H1 (cell line): ENCODE measurements around the gene VGF. TPM values are rescaled to one million over a fixed set of nuclear protein-coding genes. Genes with fewer than 3 reads are reported as not detected.

Source experiments
- CTCF ChIA-PET: fragments of 300-600 bp; sonication (Branson Sonifier 250); formaldehyde crosslinking; loops from one replicate; lab custom pipeline; 2021; ENCODE audit not compliant: partially characterized antibody; lab: Charles Lee
- POLR2A ChIA-PET: fragments of 300-600 bp; sonication (Branson Sonifier 250); formaldehyde crosslinking; loops from one replicate; lab custom pipeline; 2021; ENCODE audit warnings: inconsistent platforms; ENCODE audit not compliant: partially characterized antibody; lab: Charles Lee
- DNase-seq, 2 experiments: peaks; one replicate each; pipeline versions ENCODE4 v3.0.0 to v3.0.0-alpha.2; 2010 to 2022; ENCODE audit warnings: low spot score in 2 of 2, low read depth in 1 of 2, mixed read lengths in 1 of 2
- FAIRE-seq: peaks from 2 replicates; lab custom pipeline; 2011; peaks lifted over from hg19 to GRCh38; lab: Jason Lieb, UNC
- H2AFZ ChIP-seq: 2 replicates; pipeline ENCODE4 v1.8.1; 2012; ENCODE audit warnings: low read length, inconsistent platforms
- H2AK5ac ChIP-seq: 2 replicates; pipeline ENCODE4 v1.6.1; 2013; ENCODE audit warnings: low read depth, low read length
- H2BK120ac ChIP-seq: replicated peaks from 2 replicates; pipeline ENCODE3; 2013; ENCODE audit warnings: low read depth, low read length, inconsistent platforms
- H2BK12ac ChIP-seq: 2 replicates; pipeline ENCODE4 v1.6.1; 2013; ENCODE audit warnings: low read depth, low read length
- H2BK15ac ChIP-seq: 2 replicates; pipeline ENCODE4 v1.6.1; 2013; ENCODE audit warnings: low read length
- H2BK20ac ChIP-seq: 2 replicates; pipeline ENCODE4 v1.6.1; 2013; ENCODE audit warnings: low read length
- H2BK5ac ChIP-seq: 2 replicates; pipeline ENCODE4 v1.6.1; 2013; ENCODE audit warnings: low read depth, low read length
- H3K14ac ChIP-seq: 2 replicates; pipeline ENCODE4 v1.6.1; 2013; ENCODE audit warnings: inconsistent platforms; ENCODE audit not compliant: insufficient read length
- H3K18ac ChIP-seq: 2 replicates; pipeline ENCODE4 v1.6.1; 2013; ENCODE audit warnings: low read length; ENCODE audit errors: extremely low read depth
- H3K23ac ChIP-seq: 2 replicates; pipeline ENCODE4 v1.6.1; 2013; ENCODE audit warnings: inconsistent platforms; ENCODE audit not compliant: insufficient read length
- H3K23me2 ChIP-seq: 2 replicates; pipeline ENCODE4 v1.6.1; 2013; ENCODE audit warnings: low read depth, low read length
- H3K27ac ChIP-seq: 2 replicates; pipeline ENCODE4 v1.6.1; 2011; ENCODE audit warnings: low read depth, low read length, inconsistent platforms
- H3K27me3 ChIP-seq, 4 experiments: replicated peaks in 1 of 4; 1 replicate in 1 of 4; 2 replicates in 3 of 4; pipeline versions ENCODE4 v1.6.1 to v1.8.1; 2011 to 2013; ENCODE audit warnings: low read length in 3 of 4, mild to moderate bottlenecking in 3 of 4, inconsistent platforms in 2 of 4, mixed read lengths in 2 of 4, moderate library complexity in 1 of 4; ENCODE audit not compliant: control insufficient read depth in 3 of 4, insufficient read depth in 3 of 4; ENCODE audit errors: extremely low read depth in 1 of 4
- H3K36me3 ChIP-seq, 4 experiments: 2 replicates each; pipeline versions ENCODE4 v1.6.1 to v1.8.1; 2011 to 2013; ENCODE audit warnings: mild to moderate bottlenecking in 4 of 4, low read length in 3 of 4, moderate library complexity in 2 of 4, control low read depth in 1 of 4, inconsistent platforms in 1 of 4; ENCODE audit not compliant: insufficient read depth in 4 of 4, control insufficient read depth in 2 of 4
- H3K4ac ChIP-seq: replicated peaks from 2 replicates; pipeline ENCODE3; 2013; ENCODE audit warnings: low read length, low read depth, mixed read lengths, inconsistent platforms; ENCODE audit not compliant: insufficient read length
- H3K4me1 ChIP-seq, 4 experiments: replicated peaks in 1 of 4; 1 replicate in 1 of 4; 2 replicates in 3 of 4; pipeline versions ENCODE4 v1.6.1 to v1.8.1; 2011 to 2013; ENCODE audit warnings: low read length in 3 of 4, inconsistent platforms in 2 of 4, mixed read lengths in 1 of 4; ENCODE audit not compliant: insufficient read depth in 4 of 4, control insufficient read depth in 3 of 4
- H3K4me2 ChIP-seq, 2 experiments: 2 replicates each; pipeline versions ENCODE4 v1.6.1 to v1.8.1; 2011 to 2013; ENCODE audit warnings: low read depth in 2 of 2, low read length in 2 of 2, control low read depth in 1 of 2, inconsistent platforms in 1 of 2, mild to moderate bottlenecking in 1 of 2; ENCODE audit not compliant: insufficient read depth in 1 of 2
- H3K4me3 ChIP-seq, 4 experiments: fragments of 200-600, 300-600 bp in 1 of 4; sonication (generic), shearing (Covaris generic), sonication (Bioruptor Twin) in 1 of 4; 2 replicates each; pipeline versions ENCODE4 v1.5.1 to v1.8.1; 2011 to 2016; ENCODE audit warnings: low read length in 4 of 4, low read depth in 3 of 4, control low read depth in 2 of 4, inconsistent platforms in 2 of 4, mild to moderate bottlenecking in 2 of 4, mixed read lengths in 1 of 4, moderate library complexity in 1 of 4; ENCODE audit not compliant: insufficient read depth in 2 of 4; ENCODE audit errors: extremely low read depth in 1 of 4
- H3K56ac ChIP-seq: replicated peaks from 2 replicates; pipeline ENCODE3; 2013; ENCODE audit warnings: low read depth, mild to moderate bottlenecking, mixed read lengths, low read length, inconsistent platforms; ENCODE audit not compliant: insufficient read length
- H3K79me1 ChIP-seq: 2 replicates; pipeline ENCODE4 v1.6.1; 2013; ENCODE audit warnings: low read depth, low read length, control low read depth
- H3K79me2 ChIP-seq, 2 experiments: 2 replicates each; pipeline versions ENCODE4 v1.6.1 to v1.8.1; 2012 to 2013; ENCODE audit warnings: low read length in 2 of 2, mild to moderate bottlenecking in 2 of 2, inconsistent platforms in 1 of 2; ENCODE audit not compliant: insufficient read depth in 2 of 2, control insufficient read depth in 1 of 2
- H3K9ac ChIP-seq, 4 experiments: replicated peaks in 1 of 4; 1 replicate in 1 of 4; 2 replicates in 3 of 4; pipeline versions ENCODE4 v1.6.1 to v1.8.1; 2011 to 2013; ENCODE audit warnings: low read depth in 3 of 4, low read length in 3 of 4, control low read depth in 2 of 4, mild to moderate bottlenecking in 2 of 4, moderate library complexity in 2 of 4, inconsistent platforms in 1 of 4; ENCODE audit errors: extremely low read depth in 1 of 4
- H3K9me3 ChIP-seq, 2 experiments: 2 replicates each; pipeline versions ENCODE4 v1.6.1 to v1.8.1; 2012 to 2013; ENCODE audit warnings: mild to moderate bottlenecking in 2 of 2, moderate library complexity in 2 of 2, control low read depth in 1 of 2, inconsistent platforms in 1 of 2, low read depth in 1 of 2, low read length in 1 of 2, mixed read lengths in 1 of 2; ENCODE audit not compliant: insufficient read depth in 2 of 2
- H4K20me1 ChIP-seq, 2 experiments: replicated peaks in 1 of 2; 2 replicates each; pipeline versions ENCODE3 to v1.8.1; 2011 to 2013; ENCODE audit warnings: inconsistent platforms in 2 of 2, low read length in 2 of 2, mild to moderate bottlenecking in 1 of 2; ENCODE audit not compliant: insufficient read depth in 2 of 2, control insufficient read depth in 1 of 2
- H4K5ac ChIP-seq: 2 replicates; pipeline ENCODE4 v1.6.1; 2013; ENCODE audit warnings: low read length, low read depth, mixed read lengths, inconsistent platforms; ENCODE audit not compliant: insufficient read length
- H4K8ac ChIP-seq: 2 replicates; pipeline ENCODE4 v1.8.0; 2013; ENCODE audit warnings: mild to moderate bottlenecking, moderate library complexity, low read length, inconsistent platforms; ENCODE audit not compliant: insufficient read depth; ENCODE audit errors: extremely low read depth
- H4K91ac ChIP-seq: replicated peaks from 2 replicates; pipeline ENCODE3; 2013; ENCODE audit warnings: low read length, mixed read lengths, inconsistent platforms; ENCODE audit not compliant: insufficient read length
- BCL11A ChIP-seq, 2 experiments: IDR thresholded peaks; one replicate each; pipeline ENCODE4 v1.6.1; 2011; ENCODE audit warnings: low read depth in 2 of 2, low read length in 2 of 2, mild to moderate bottlenecking in 2 of 2
- RNF2 ChIP-seq: fragments of 200-900, 300-1000 bp; sonication (generic); IDR thresholded peaks from 2 replicates; pipeline ENCODE4 v1.7.1; 2016; ENCODE audit warnings: borderline replicate concordance, low read depth, mild to moderate bottlenecking, antibody characterized with exemption, low read length; ENCODE audit not compliant: poor library complexity, severe bottlenecking; ENCODE audit errors: missing control alignments
- SIRT6 ChIP-seq: IDR thresholded peaks from one replicate; pipeline ENCODE4 v1.7.1; 2012; ENCODE audit warnings: low read length, inconsistent platforms
- SIX5 ChIP-seq: IDR thresholded peaks from 2 replicates; pipeline ENCODE4 v1.6.1; 2011; ENCODE audit warnings: mild to moderate bottlenecking, low read depth, low read length
- SP4 ChIP-seq: IDR thresholded peaks from 2 replicates; pipeline ENCODE4 v1.6.1; 2012; ENCODE audit warnings: low read length, inconsistent platforms
- SUZ12 ChIP-seq: fragments of 200-600 bp; sonication (generic); IDR thresholded peaks from 2 replicates; pipeline ENCODE4 v1.6.1; 2012; ENCODE audit warnings: mild to moderate bottlenecking, inconsistent platforms, low read length, moderate library complexity, mixed read lengths
- TAF1 ChIP-seq: IDR thresholded peaks from 2 replicates; pipeline ENCODE4 v1.6.1; 2011; ENCODE audit warnings: mild to moderate bottlenecking, low read depth, low read length
- WGBS, 2 experiments: shearing (Covaris generic) in 1 of 2; methylation state at CpG; one replicate each; pipeline versions ENCODE4 v1.1.6 to v1.1.7; 2013 to 2015; ENCODE audit warnings: low lambda C conversion rate in 2 of 2, mixed read lengths in 2 of 2, inconsistent platforms in 1 of 2, low coverage in 1 of 2, missing lambda C conversion rate in 1 of 2; ENCODE audit not compliant: insufficient replicate concordance in 2 of 2, insufficient coverage in 1 of 2, insufficient read length in 1 of 2; ENCODE audit errors: extremely low coverage in 1 of 2, missing lambda C conversion rate in 1 of 2; 5-methylcytosine and 5-hydroxymethylcytosine counted together
- polyA plus RNA-seq, 7 experiments: library from polyadenylated mRNA; depleted of rRNA in 3 of 7; stranded (reverse) in 5 of 7; unstranded in 2 of 7; fragments of >200 nt in 5 of 7; fragments of 200-250 nt in 2 of 7; gene quantifications; 1 replicate in 5 of 7; 2 replicates in 1 of 7; 4 replicates in 1 of 7; pipeline versions ENCODE4 v1.2.1 to v1.2.3, GENCODE V29; 2011 to 2013; ENCODE audit warnings: missing spikeins in 2 of 7, mixed read lengths in 2 of 7
- total RNA-seq: library from RNA; stranded (reverse); fragmentation: NEBNext Ultra II Directional; extraction: Animal tissue kit (Norgen Biotek cat#: 25700); gene quantifications from 2 replicates; pipeline ENCODE4 v1.2.1, GENCODE V29; 2021

The VGF gene
- total and polyA plus RNA-seq, 2 of the 8 experiments (the other 6 are each of a cell fraction or from before 2014, with no cell fraction given) = 1.6 to 7.0 TPM

- Histone ChIP-seq H3K27ac (no peak overlapping the region), H3K79me1 (no peaks in the 10 kb centered on the region), H3K14ac (no peak overlapping the region), H3K79me2 (no peaks in the 10 kb centered on the region), H2AFZ (no peak overlapping the region), H3K4me1 (peaks cover under 1 to 8% (median 5%) of the 10 kb centered on the region in 4 experiments; a peak in 6 of 7 replicates), H3K36me3 (no peaks in the 10 kb centered on the region; a peak in 1 of 8 replicates), H3K23ac (no peak overlapping the region), H2BK20ac (no peak overlapping the region), H4K8ac (no peak overlapping the region), H4K91ac (peak overlapping the region; percentile 27), H3K4ac (no peak overlapping the region), H4K20me1 (peaks cover 0 to 2% of the 10 kb centered on the region in 2 experiments), H3K27me3 (peaks cover 0 to 16% (median 7%) of the 10 kb centered on the region in 4 experiments; a peak in 5 of 7 replicates), H3K9me3 (no peaks in the 10 kb centered on the region), H2BK120ac (no peak overlapping the region), H2BK15ac (no peak overlapping the region), H3K18ac (no peak overlapping the region), H3K4me2 (no peak overlapping the region), H2AK5ac (no peak overlapping the region), H3K23me2 (peaks cover 8% of the 10 kb centered on the region; the same call in 1 of the 2 replicates), H4K5ac (no peak overlapping the region), H2BK5ac (no peak overlapping the region; the same call in 1 of the 2 replicates), H2BK12ac (no peak overlapping the region), H3K4me3 (no peak overlapping the region), H3K9ac (no peak overlapping the region), H3K56ac (no peak overlapping the region)
- no peak for DNase-seq
- CTCF ChIA-PET = interaction anchor here (0.6 to 1.8 kb wide), 5 partner anchors 14 to 231 kb away, joined by 3 to 6 read pairs (median 4); no protein-coding TSS in a partner anchor
- POLR2A ChIA-PET = interaction anchor here (0.6 to 2.4 kb wide), 6 partner anchors 9 to 225 kb away, joined by 3 to 8 read pairs (median 6); partner anchors contain the start of genes CLDN15 and PLOD3
- 90% methylated on average over 30 of the region's 32 CpGs; no CpG with 5 or more reads in 1 of the 2 experiments for WGBS, 2 experiments
- FAIRE-seq = no peak
- TF ChIP-seq SUZ12 (no peak), SP4 (no peak), SIX5 (no peak), SIRT6 (no peak), RNF2 (no peak), TAF1 (no peak), BCL11A (IDR thresholded peaks at IDR 0.05; ENCODE audit: low read depth in 2 of 2, low read length in 2 of 2) (no peak)
Measured at GRCh38 chr7:101205901-101206664, 40.7 kb upstream of the VGF start.
